ENCODE measurements around the gene SEH1L. TPM values are rescaled to one million over a fixed set of nuclear protein-coding genes. Genes with fewer than 3 reads are reported as not detected.

Gene SEH1L
- total and polyA plus RNA-seq, 10 of the 15 experiments (the other 5 are each of a cell fraction or from before 2014, with no cell fraction given), result 27.5 to 109 (median 52.8) TPM

DNA sequence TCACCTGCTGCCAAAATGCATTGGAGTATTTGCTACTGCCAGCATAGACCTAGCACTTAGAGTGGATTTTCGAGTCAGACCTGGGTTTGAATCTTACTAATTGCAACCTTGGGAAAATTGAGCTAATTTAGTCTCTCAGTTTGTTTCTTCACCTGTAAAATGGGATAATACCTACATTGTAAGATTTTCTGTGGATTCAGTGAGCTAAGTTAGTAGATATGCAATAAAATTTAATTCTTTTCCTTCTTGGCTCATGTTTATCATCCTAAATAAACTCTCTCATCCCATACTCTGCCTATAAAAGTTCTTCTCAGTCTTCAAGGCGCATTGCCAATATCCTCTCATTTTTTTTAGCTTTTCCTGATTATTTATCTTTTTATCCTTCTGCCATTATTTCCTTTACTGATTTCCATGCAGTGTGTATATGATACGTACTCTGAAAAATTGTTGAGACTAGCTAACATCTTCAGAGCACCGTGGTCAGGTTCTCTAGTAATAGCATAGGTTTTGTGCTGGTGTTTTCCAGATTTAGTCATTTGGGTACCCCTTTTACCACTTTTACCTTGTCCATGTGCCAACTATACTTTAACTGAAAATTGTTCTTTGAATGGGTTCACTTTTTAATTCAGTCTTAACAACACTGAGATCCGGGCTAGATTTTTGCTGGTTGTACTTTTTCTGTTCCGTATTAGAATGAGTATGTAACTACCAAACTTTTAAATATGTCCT, 50.7 kb downstream of the SEH1L start:
- intact Hi-C loops (cut with micrococcal nuclease; ENCODE audit: unreplicated experiment), result loop anchor here (10.0 kb wide), 2 partner anchors 566 to 736 kb away; no protein-coding TSS in a partner anchor
- no peaks in the 10 kb centered on the region for H4K20me1 ChIP-seq (ENCODE audit: control insufficient read depth, insufficient read depth)
- DNase-seq (ENCODE audit: low read depth, low spot score), result peak; percentile 62
- in situ Hi-C loops (cut with MboI), result no loop called here
- peak; percentile 68 for ATAC-seq
- H3K4me1 ChIP-seq (ENCODE audit: control insufficient read depth, insufficient read depth, low read length), result peaks cover 34% of the 10 kb centered on the region
- SMC1A ChIA-PET (ENCODE audit: uncharacterized antibody, unreplicated experiment), result interaction anchor here (0.6 to 2.5 kb wide), 11 partner anchors 7 to 616 kb away, joined by 3 to 14 read pairs (median 6); partner anchors contain the start of gene CEP192
- 0% methylated on average over 6 of the region's 6 CpGs for WGBS (ENCODE audit: insufficient coverage, insufficient replicate concordance, low lambda C conversion rate, missing lambda C conversion rate)
- H3K79me2 ChIP-seq (ENCODE audit: control insufficient read depth, insufficient read depth, low read length), result peaks cover 81% of the 10 kb centered on the region
- H3K36me3 ChIP-seq (ENCODE audit: control insufficient read depth in 2 of 2, insufficient read depth in 2 of 2, low read length in 1 of 2), result peaks cover 1 to 4% of the 10 kb centered on the region in 2 experiments
- FAIRE-seq, result no peak
- RAD21 ChIA-PET (ENCODE audit: unreplicated experiment), result interaction anchor here (0.6 to 1.3 kb wide), 3 partner anchors 161 to 587 kb away, joined by 3 to 4 read pairs (median 4); no protein-coding TSS in a partner anchor
- H3K4me2 ChIP-seq (ENCODE audit: control insufficient read depth, insufficient read depth), result peak overlapping the region; percentile 88
- H3K9ac ChIP-seq (ENCODE audit: control insufficient read depth, insufficient read depth, low read length), result peak overlapping the region; percentile 45
- CTCF ChIA-PET, result interaction anchor here (0.8 to 2.2 kb wide), 9 partner anchors 7 to 559 kb away, joined by 3 to 7 read pairs (median 5); partner anchors contain the start of gene CEP192
- no peaks in the 10 kb centered on the region; the same call in 2 of the 3 replicates for H3K9me3 ChIP-seq (replicated peaks; ENCODE audit: control insufficient read depth, insufficient read depth, low read length)
- H3K4me3 ChIP-seq, result peak overlapping the region; percentile 46
- no TSS peak for BruUV-seq (replicated peaks)
- POLR2A ChIA-PET, result interaction anchor here (0.6 to 2.2 kb wide), 6 partner anchors 8 to 154 kb away, joined by 3 to 17 read pairs (median 4); partner anchors contain the start of gene CEP192
- no peak overlapping the region; the same call in 1 of the 2 replicates for H2AFZ ChIP-seq (ENCODE audit: control insufficient read depth, low read depth, low read length)
- H3K27me3 ChIP-seq (replicated peaks in 1 of 2; ENCODE audit: control insufficient read depth in 2 of 2, insufficient read depth in 2 of 2, low read length in 1 of 2), result no peaks in the 10 kb centered on the region
- peak overlapping the region; percentile 88 for H3K27ac ChIP-seq (ENCODE audit: control insufficient read depth, insufficient read depth)
- no peak for TF ChIP-seq RB1 (IDR thresholded peaks at IDR 0.05; ENCODE audit: borderline replicate concordance)
- TF ChIP-seq HCFC1 (IDR thresholded peaks at IDR 0.05; ENCODE audit: low read length), result no peak
- no peak for TF ChIP-seq IKZF2 (IDR thresholded peaks at IDR 0.05)
- peak; percentile 45; the same call in 1 of the 2 replicates for TF ChIP-seq BCL11A (IDR thresholded peaks at IDR 0.05; ENCODE audit: low read depth, low read length)
- no peak for TF ChIP-seq NR2C1 (IDR thresholded peaks at IDR 0.05)
- no peak for TF ChIP-seq ZBTB11 (CRISPR knock-in tag; IDR thresholded peaks at IDR 0.05)
- no peak for TF ChIP-seq MYB (IDR thresholded peaks at IDR 0.05; ENCODE audit: borderline replicate concordance, low read depth, low read length)
- TF ChIP-seq EGR1 (IDR thresholded peaks at IDR 0.05; ENCODE audit: borderline replicate concordance in 1 of 2, low read depth in 2 of 2, low read length in 2 of 2), result no peak
- no peak for TF ChIP-seq TCF3 (IDR thresholded peaks at IDR 0.05; ENCODE audit: borderline replicate concordance, insufficient read depth, low read depth, low read length)
- 0 out of 2 replicates have a peak, but pooled peaks have one; percentile 18 for TF ChIP-seq IKZF1 (conservative IDR thresholded peaks at IDR 0.05)
- no peak for TF ChIP-seq NR2C2 (IDR thresholded peaks at IDR 0.05; ENCODE audit: borderline replicate concordance, control insufficient read depth, insufficient read length, low read depth)
- TF ChIP-seq EZH2 (IDR thresholded peaks at IDR 0.05; ENCODE audit: borderline replicate concordance, control insufficient read depth, low read depth, low read length), result no peak
- no peak for TF ChIP-seq BCLAF1 (IDR thresholded peaks at IDR 0.05)
- TF ChIP-seq JUNB (IDR thresholded peaks at IDR 0.05), result peak; percentile 74
- TF ChIP-seq PAX5 (IDR thresholded peaks at IDR 0.05; ENCODE audit: borderline replicate concordance, low read depth, low read length), result no peak
- peak in 1 of 2 experiments; percentile 23; a peak in 1 of 4 replicates for TF ChIP-seq BHLHE40 (IDR thresholded peaks at IDR 0.05; ENCODE audit: borderline replicate concordance in 1 of 2, low read depth in 2 of 2, low read length in 1 of 2)
- no peak for TF ChIP-seq RAD21 (IDR thresholded peaks at IDR 0.05; ENCODE audit: insufficient read depth, low read depth, low read length)
